Measurements from ENCODE around the gene CLTB. TPM values are rescaled to one million over a fixed set of nuclear protein-coding genes. Genes with fewer than 3 reads are reported as not detected.
A peak's percentile ranks its signal among the peaks of the same experiment; 100 is the strongest.

Gene CLTB
- total RNA-seq, 1 experiment from 2014 or later, result 339 TPM

DNA sequence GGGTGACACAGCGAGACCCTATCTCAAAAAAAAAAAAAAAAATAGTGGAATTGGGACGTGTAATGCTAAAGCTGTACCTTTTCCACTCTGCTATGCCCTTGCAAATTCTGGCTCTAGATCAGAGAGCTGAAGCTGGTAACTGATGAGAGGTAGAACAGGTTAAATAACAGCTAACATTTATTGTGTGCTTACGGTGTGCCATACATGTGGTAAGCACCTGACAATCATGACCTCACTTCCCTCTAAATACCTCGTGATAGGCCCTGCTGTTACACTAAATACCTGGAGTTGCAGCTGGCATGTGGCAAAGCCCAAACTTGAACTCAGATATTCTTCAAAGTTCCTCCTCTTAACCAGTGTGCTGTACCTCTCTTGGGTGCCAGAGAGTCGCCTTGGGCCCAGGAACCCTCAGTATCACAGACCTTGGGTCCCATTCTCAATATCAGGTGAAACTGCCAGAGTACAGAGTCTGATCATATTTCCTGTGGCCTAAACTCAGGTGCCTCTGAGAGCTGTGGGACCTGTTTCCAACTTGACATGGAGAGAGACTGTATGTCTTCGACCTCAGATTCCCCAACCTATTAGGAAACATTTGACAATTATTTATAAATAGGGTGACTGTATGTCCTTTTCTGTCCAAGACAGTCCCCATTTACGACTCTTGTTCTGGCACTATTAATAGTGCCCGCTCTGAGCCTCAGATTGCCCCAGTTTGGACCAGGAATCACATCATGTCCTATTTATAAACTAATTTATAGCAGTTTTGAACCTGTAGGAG, 46.2 kb downstream of the CLTB start:
- Mint-ChIP-seq H3K4me1 (ENCODE audit: insufficient read depth, unreplicated experiment) (peaks cover 6% of the 10 kb centered on the region), H3K27ac (ENCODE audit: low read depth, unreplicated experiment) (no peak overlapping the region)
- CTCF ChIA-PET, result interaction anchor here (0.6 to 1.8 kb wide), 5 partner anchors 8 to 48 kb away, joined by 3 to 5 read pairs (median 3); partner anchors contain the start of gene KIAA1191

DNA sequence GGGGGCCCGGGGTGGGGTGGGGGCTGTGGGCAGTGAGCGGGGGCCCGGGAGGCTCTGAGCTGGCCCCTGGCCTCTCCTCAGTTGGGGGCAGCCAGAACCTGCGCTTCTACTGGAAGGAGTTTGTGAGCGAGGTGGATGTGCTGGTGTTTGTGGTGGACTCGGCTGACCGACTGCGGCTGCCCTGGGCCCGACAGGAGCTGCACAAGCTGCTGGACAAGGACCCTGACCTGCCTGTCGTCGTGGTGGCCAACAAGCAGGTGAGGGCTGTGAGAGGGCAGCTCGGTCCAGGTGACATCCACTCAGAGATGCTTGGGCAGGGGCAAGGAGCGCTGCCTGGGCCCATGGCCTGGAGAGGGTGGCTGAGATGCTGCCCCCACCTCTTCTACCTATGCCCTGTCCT, 47.6 kb downstream of the CLTB start:
- intact Hi-C loops (cut with micrococcal nuclease), result no loop called here
- TF ChIP-seq, protein P1, sequence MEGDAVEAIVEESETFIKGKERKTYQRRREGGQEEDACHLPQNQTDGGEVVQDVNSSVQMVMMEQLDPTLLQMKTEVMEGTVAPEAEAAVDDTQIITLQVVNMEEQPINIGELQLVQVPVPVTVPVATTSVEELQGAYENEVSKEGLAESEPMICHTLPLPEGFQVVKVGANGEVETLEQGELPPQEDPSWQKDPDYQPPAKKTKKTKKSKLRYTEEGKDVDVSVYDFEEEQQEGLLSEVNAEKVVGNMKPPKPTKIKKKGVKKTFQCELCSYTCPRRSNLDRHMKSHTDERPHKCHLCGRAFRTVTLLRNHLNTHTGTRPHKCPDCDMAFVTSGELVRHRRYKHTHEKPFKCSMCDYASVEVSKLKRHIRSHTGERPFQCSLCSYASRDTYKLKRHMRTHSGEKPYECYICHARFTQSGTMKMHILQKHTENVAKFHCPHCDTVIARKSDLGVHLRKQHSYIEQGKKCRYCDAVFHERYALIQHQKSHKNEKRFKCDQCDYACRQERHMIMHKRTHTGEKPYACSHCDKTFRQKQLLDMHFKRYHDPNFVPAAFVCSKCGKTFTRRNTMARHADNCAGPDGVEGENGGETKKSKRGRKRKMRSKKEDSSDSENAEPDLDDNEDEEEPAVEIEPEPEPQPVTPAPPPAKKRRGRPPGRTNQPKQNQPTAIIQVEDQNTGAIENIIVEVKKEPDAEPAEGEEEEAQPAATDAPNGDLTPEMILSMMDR (IDR thresholded peaks at IDR 0.05; ENCODE audit: unreplicated experiment), result no peak
- H3K4me3 Mint-ChIP-seq (ENCODE audit: unreplicated experiment), result no peak overlapping the region
- ChIA-PET CTCF (interaction anchor here (1.6 to 1.8 kb wide), 2 partner anchors 15 to 79 kb away, joined by 3 to 5 read pairs; partner anchors contain the start of gene FAF2), POLR2A (no interaction called here)
- H3K4me1 Mint-ChIP-seq (ENCODE audit: insufficient read depth, unreplicated experiment), result peaks cover 6% of the 10 kb centered on the region
- H3K27me3 Mint-ChIP-seq (ENCODE audit: insufficient read depth, unreplicated experiment), result no peaks in the 10 kb centered on the region
- H3K27ac Mint-ChIP-seq (ENCODE audit: low read depth, unreplicated experiment), result no peak overlapping the region
- no peaks in the 10 kb centered on the region for H3K9me3 Mint-ChIP-seq (ENCODE audit: unreplicated experiment)
- H3K36me3 Mint-ChIP-seq (ENCODE audit: insufficient read depth, unreplicated experiment), result no peaks in the 10 kb centered on the region
- no peak for DNase-seq (ENCODE audit: unreplicated experiment)
- BruUV-seq (replicated peaks), result no TSS peak

More for the DNA sequence above, 46.2 kb downstream of the CLTB start:
- BruUV-seq (replicated peaks), result no TSS peak
- Mint-ChIP-seq H3K9me3 (ENCODE audit: unreplicated experiment) (no peaks in the 10 kb centered on the region), H3K27me3 (ENCODE audit: insufficient read depth, unreplicated experiment) (no peaks in the 10 kb centered on the region), H3K36me3 (ENCODE audit: insufficient read depth, unreplicated experiment) (no peaks in the 10 kb centered on the region), H3K4me3 (ENCODE audit: unreplicated experiment) (no peak overlapping the region)
- POLR2A ChIA-PET, result interaction anchor here (2.0 kb wide), 1 partner anchor 9 kb away, joined by 9 read pairs; the partner anchor contains the start of gene KIAA1191
- intact Hi-C loops (cut with micrococcal nuclease), result no loop called here
- TF ChIP-seq, protein P1 (IDR thresholded peaks at IDR 0.05; ENCODE audit: unreplicated experiment), result no peak
- DNase-seq (ENCODE audit: unreplicated experiment), result no peak

DNA sequence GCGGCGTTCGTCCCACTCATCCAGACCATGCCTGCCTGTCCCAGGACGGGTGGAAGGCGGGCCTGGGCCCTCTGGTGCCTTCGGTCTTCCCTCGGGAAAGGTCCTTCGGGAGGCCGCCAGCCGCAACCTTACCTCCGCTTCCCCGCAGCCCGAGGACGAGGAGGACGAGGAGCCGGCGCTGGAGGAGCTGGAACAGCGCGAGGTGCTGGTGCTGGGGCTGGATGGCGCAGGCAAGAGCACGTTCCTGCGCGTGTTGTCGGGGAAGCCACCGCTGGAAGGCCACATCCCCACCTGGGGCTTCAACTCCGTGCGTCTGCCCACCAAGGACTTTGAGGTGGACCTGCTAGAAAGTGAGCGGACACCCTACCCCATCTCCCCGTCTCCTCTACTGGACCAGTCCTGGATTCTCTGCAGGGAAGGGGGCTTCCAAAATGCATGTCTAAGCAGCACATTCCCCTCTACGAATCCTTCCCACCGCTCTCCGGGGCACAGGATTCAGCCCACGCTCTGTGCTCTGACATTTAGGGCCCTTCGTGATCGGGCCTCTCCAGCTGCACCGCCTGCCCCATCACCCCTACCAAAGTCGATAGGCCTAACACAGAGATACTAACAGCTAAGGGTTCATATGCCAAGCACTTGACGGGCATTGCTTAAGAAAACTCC, 50.0 kb downstream of the CLTB start:
- Mint-ChIP-seq H3K27ac (ENCODE audit: low read depth, unreplicated experiment) (no peak overlapping the region), H3K9me3 (ENCODE audit: unreplicated experiment) (no peaks in the 10 kb centered on the region), H3K4me1 (ENCODE audit: insufficient read depth, unreplicated experiment) (peaks cover 6% of the 10 kb centered on the region), H3K27me3 (ENCODE audit: insufficient read depth, unreplicated experiment) (no peaks in the 10 kb centered on the region), H3K4me3 (ENCODE audit: unreplicated experiment) (peak overlapping the region; percentile 31), H3K36me3 (ENCODE audit: insufficient read depth, unreplicated experiment) (no peaks in the 10 kb centered on the region)
- intact Hi-C loops (cut with micrococcal nuclease), result no loop called here
- ChIA-PET POLR2A (interaction anchor here (0.6 kb wide), 1 partner anchor 30 kb away, joined by 3 read pairs; no protein-coding TSS in a partner anchor), CTCF (interaction anchor here (0.7 kb wide), 1 partner anchor 491 kb away, joined by 3 read pairs; no protein-coding TSS in a partner anchor)
- TF ChIP-seq, protein P1 (IDR thresholded peaks at IDR 0.05; ENCODE audit: unreplicated experiment), result no peak
- no peak for DNase-seq (ENCODE audit: unreplicated experiment)
- BruUV-seq (replicated peaks), result no TSS peak

Measured in MCF 10A (cell line).